ENCODE measurements around the gene SEPTIN7.

- TF ChIP-seq CTCF (IDR thresholded peaks at IDR 0.05; ENCODE audit: borderline replicate concordance, extremely low read depth, low read length, poor library complexity, severe bottlenecking) (no peak), EZH2 (IDR thresholded peaks at IDR 0.05; ENCODE audit: borderline replicate concordance, low read depth, low read length, severe bottlenecking) (no peak)
Observed at GRCh38 chr7:35757574-35757973, 43.3 kb upstream of the SEPTIN7 start.
